ENCODE data around the gene GPS1.
A peak's percentile ranks its signal among the peaks of the same experiment; 100 is the strongest.

GPS1 gene

DNA sequence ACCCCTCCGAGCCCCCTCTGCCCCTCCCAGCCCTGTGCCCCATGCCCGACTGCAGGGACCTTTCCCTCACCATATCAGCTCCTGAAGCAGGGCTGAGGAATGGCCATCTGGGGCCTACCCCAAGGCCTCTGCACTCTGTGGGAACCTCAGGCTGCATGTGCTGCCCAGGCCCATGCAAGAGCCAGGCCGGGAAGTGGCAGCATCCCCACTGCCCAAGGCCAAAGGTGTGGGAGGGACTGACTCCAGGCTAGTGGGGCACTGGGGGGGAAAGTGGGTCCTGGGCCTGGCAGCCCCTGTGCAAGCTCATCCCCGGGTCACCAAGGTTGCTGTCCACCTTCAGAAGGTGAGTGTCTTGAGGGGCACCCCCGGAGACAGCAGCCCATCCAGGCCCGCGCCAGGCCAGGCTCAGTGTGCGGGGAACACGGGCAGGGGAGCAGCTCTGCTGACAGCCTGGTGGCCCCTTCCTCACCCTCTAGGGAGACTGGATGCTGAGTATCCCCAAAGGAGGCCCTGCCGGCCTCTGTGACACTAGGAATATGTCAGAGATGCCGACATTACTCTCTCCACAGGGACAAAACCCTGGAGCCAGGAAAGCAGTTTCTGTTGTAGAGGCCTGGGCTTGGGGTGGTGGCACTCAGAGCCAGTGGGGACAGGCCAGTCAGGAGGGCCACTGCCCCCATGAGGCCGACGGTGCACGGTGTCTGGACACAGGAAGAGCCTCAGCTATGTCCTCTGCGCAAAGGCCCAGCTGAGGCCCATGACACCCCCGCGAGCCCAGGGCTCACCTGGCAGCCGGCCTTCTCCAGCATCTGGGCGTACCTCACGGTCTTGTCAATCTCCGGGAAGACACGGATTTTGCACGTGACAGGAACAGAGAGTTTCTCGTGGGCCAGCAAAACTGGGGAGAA, 10.6 kb downstream of the GPS1 start:
- no peak overlapping the region for H3K27ac ChIP-seq
- DNase-seq (ENCODE audit: low spot score), result no peak
- TF ChIP-seq, protein P1, sequence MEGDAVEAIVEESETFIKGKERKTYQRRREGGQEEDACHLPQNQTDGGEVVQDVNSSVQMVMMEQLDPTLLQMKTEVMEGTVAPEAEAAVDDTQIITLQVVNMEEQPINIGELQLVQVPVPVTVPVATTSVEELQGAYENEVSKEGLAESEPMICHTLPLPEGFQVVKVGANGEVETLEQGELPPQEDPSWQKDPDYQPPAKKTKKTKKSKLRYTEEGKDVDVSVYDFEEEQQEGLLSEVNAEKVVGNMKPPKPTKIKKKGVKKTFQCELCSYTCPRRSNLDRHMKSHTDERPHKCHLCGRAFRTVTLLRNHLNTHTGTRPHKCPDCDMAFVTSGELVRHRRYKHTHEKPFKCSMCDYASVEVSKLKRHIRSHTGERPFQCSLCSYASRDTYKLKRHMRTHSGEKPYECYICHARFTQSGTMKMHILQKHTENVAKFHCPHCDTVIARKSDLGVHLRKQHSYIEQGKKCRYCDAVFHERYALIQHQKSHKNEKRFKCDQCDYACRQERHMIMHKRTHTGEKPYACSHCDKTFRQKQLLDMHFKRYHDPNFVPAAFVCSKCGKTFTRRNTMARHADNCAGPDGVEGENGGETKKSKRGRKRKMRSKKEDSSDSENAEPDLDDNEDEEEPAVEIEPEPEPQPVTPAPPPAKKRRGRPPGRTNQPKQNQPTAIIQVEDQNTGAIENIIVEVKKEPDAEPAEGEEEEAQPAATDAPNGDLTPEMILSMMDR (IDR thresholded peaks at IDR 0.05), result no peak
- H3K4me3 ChIP-seq, result no peak overlapping the region

DNA sequence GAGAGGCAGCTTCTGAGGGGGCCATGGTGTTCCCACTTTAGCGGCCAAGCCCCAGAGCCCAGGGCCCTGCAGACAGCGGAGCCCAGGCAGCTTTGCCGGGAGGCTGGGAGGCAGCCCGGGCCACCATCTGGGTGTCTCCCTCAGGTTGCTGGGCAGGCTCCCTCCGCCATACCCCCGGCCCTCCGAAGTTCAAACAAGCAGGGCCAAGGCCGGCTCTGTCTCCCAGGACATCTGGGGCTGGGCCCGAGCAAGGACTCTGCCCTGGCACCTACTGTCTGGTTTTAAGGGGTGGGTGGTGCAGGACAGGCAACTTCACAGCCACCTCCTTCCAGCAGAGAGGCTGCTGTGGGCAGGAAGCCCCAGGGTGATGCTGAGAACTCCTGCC, 11.3 kb downstream of the GPS1 start:
- Histone ChIP-seq H3K27ac (no peak overlapping the region), H3K4me3 (no peak overlapping the region)
- TF ChIP-seq, protein P1 (IDR thresholded peaks at IDR 0.05), result no peak
- DNase-seq (ENCODE audit: low spot score), result no peak

DNA sequence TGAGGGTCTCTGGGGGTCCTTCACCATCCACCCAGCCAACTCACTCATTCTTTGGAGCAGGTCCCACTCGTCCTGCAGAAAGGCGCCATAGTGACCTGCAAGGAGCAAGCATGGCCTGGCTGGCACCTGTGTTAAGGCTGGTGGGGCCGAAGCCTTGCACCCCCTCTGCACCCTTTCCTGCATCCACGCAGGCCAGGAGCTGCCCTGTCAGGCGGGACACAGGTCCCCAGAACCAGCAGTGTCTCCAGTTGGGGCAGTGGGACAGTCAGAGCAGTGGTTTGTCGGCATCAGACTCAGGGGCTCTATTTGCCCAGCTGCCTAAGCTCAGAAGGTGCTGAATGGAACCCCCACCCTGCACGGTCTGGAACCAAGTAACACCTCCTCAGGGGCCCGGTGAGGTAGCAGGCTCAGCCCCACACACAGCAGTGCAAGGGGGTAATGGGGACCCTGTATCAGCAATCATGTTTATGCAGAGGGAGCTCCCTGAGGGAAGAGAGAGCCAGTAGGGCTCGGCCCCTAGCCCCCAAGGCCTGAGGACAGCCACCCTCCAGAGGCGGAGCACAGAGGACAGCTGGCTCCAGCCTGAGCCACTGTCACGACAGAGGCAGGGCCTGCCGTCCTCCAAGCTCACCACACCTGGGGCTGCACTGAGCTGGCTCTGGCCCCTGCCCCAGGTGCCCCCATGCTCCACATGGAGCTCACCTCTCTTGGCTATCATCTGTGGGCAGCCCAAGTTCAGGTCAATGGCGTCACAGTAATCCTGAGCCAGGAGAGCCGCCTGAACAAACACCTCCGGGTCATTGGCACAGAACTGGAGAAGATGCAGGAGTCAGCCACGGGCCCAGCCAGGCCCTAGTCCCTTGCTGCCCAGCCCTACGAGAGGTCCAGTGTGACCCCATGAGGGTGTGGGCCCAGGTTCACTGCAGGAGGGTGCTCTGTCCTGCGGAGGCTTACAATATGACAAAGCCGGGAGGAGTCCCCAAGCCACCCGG, 12.0 kb downstream of the GPS1 start:
- TF ChIP-seq, protein P1 (IDR thresholded peaks at IDR 0.05), result no peak
- DNase-seq (ENCODE audit: low spot score), result no peak
- Histone ChIP-seq H3K27ac (no peak overlapping the region), H3K4me3 (peak overlapping the region; percentile 87)

DNA sequence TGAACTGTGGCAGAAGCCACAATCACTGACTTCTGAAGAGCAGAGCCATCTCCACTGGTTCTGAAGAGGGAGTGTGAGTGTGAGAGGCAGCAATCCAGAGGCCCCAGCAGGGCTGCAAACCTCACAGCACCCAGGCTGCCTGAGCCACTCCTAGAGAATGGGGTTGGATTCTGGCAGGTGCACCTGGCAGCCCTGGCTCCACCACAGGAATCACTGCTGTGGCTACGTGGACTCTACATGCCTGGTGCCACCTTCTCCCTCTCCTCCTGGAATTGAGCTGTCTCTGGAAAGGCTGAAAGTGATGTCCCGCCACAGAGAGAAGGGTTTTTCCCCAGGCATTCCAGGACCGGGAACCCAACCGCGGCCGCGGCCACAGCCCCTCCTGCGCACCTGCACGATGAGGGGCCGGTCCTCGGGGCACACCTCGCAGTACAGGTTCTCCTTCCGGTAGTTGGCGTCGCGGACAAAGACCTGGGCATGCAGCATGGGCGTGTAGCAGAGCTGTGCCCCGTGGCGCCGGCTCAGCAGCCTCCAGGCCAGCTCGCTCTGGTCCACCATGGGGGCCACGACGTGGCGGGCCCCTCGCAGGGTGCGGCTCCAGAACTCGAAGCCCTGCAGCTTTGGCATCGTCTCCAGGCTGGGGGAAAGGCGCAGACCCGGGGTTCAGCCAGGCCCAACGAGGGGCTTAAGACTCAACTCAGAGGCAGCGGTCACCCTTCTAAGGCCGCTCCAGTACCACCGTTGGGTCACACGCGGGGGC, 12.9 kb downstream of the GPS1 start:
- Histone ChIP-seq H3K4me3 (peak overlapping the region; percentile 87), H3K27ac (peak overlapping the region in 1 of 2 donors; percentile 86)
- TF ChIP-seq, protein P1 (IDR thresholded peaks at IDR 0.05), result no peak
- no peak for DNase-seq (ENCODE audit: low spot score)

DNA sequence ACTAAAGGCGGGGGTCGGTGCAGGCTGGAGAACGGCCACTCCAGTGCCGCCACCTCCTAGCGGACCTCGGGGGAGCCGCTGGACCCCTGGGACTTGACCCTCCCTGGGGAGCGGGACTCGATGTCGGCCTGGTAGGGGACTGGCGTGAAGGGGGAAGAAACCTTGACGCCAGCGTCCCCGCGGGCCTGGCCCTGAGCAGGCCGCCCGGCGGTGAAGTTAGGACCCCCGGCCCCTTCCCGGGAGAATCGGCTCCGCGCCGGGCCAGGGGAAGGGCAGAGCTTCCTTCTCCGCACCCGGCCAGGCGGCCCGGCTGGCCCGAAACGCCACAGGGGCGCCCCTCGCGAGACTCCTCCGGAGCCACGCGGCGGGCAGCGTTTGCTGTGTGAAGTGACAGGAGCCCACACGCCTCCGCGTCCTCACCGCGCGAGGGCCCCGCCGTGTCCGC, 13.5 kb downstream of the GPS1 start:
- Histone ChIP-seq H3K4me3 (peak overlapping the region; percentile 87), H3K27ac (peak overlapping the region; percentile 50 to 86)
- TF ChIP-seq, protein P1 (IDR thresholded peaks at IDR 0.05), result no peak
- no peak for DNase-seq (ENCODE audit: low spot score)

DNA sequence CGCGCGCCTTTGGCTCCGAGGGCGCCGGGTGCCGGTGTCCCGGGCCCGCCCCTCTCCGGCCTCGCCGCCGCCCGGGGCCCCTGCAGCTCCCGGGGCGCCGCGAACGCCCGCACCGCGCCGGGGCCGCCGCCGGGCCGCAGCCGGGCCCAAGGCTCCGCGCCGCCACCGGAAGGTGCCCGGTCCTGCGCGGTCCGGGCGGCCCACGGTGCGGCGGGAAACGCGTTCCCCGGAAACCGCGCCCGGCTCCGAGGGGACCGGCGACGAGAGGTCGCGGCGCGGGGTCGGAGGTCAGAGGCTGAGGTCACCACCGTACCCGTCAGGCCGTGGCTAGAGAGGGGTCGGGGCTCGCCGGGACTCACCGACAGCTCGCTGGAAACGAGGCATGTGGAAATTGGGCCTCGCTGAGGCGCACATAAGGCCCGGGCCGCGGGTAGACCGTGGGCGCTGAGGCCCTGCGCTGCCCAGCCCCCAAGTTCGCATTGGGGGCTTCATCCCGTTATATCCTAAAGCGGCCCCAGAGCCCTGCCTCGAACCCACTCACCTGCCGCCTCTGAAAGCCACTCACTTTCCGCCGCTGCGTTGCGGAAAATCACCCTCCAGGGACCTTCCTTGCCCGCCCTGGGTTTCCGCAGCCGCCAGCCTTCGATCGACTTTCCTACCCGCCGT, 14.1 kb downstream of the GPS1 start, which contains the start of gene DUS1L:
TSS of gene DUS1L (minus strand) at position 167 of the 666 bp plus-strand sequence. CDS start 745 bp downstream, outside the sequence.
- TF ChIP-seq, protein P1 (IDR thresholded peaks at IDR 0.05), result no peak
- Histone ChIP-seq H3K27ac (peak within 1 kb of the TSS; percentile 86 to 88), H3K4me3 (peak within 1 kb of the TSS; percentile 87)
- no peak for DNase-seq (ENCODE audit: low spot score)

Data from coronary artery (tissue), 2 donors.